Activated T-cell treated with anti-CD3 and anti-CD28 coated beads for 1 hour (primary cell): ENCODE data around the gene SLC25A18.

Source experiments
- DNase-seq: peaks from one replicate; pipeline ENCODE4 v3.0.0-alpha.2; 2020; ENCODE audit warnings: low read depth

Gene SLC25A18

DNA sequence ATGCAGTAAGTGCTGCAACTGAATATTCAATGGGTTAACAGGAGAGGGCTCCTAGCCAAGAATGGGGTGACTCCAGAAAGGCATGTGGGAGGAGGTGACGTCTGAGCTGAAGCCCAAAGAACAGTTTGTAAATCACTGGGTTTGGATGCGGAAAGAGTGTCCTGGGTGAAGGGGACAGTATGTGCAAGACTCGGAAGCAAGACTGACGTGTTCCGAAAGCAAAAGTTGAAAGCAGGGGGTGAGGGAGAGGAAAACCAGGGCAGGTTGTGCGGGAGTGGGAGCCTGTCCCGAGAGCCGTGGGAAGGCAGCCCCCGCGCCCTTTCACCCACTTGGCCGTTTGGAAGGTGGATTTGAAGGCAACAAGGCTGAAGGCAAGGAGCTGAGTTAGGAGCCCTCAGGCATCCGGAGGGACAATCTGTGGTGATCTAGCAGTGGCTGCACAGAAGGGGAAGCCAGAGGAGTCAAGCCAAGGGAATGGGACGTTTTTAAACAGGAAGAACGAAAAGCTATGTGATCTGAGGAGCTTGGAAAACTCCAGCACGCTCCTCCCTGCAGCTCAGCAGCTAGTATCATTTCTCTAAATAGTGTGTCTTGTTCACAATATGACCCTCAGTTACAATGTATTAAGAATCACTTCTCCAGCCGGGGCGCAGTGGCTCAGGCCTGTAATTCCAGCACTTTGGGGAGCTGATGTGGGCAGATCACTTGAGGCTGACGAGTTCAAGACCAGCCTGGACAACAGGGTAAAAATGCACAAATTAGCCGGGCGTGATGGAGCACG is 7.7 kb downstream of the SLC25A18 start:
- no peak for DNase-seq

DNA sequence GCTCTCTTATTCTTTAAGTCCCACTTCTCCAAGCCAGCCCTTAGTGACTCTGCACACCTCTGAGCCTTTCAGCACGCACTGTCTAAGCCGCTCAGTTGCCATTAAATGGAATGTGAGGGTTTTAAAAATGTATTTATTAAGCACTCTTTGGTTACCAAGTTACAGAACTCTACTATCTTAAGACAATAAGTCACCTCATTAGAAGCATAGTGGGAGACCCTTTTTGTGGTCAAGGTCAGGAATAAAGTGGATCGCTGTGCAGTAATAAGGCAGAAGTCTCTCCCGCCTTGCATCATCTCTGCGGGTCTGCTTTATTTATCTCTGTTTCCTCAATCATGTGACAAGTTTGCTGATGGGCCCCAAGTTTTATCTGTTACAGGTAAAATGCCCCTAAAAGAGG is 11.9 kb downstream of the SLC25A18 start:
- no peak for DNase-seq

DNA sequence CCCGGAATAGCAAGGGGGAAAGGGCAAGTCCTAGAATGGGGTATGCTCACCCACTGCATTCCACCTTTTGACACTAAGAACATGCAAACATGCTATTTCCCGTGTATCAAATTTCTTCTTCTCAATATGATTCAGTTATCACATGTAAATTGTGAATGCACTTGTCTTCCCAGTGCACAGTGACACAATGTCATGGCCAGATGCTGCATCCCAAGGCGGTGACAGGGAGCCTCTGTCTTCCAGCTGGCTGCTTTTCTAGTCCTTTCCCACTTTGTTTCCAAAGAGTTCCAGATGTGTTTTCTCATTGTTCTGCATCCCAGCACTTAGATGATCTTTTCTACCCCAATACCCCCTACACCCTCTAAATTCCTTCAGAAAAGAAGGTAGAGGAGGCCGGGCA is 12.4 kb downstream of the SLC25A18 start:
- DNase-seq = no peak

- DNase-seq = no peak
These were observed 13.2 kb downstream of the SLC25A18 start for GRCh38 chr22:17576470-17576869.

DNA sequence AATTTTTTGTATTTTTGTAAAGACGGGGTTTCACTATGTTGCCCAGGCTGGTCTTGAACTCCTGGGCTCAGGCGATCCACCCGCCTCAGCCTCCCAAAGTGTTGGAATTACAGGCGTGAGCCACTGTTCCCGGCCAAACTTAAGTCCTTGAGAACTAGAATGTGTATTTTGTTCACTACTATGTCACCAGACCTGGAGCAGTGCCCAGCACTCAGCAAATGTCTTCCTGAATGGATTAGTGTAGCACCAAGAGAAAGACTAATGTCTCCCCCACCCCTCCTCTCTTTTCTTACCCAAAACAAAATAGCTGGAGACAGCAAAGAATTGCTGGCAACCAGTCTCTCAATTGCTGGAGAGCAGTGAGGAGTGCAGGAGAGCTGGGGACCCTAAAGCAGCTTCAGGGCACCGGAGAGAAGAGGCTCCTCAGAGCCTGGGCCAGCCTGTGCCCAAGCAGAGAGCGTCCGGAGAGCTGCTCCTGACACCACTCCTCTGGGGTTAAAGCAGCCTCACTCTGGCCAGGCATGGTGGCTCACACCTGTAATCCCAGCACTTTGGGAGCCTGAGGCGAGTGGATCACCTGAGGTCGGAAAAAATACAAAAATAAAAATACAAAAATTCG is 14.9 kb downstream of the SLC25A18 start:
- no peak for DNase-seq

- DNase-seq = no peak
These were observed 16.3 kb downstream of the SLC25A18 start for GRCh38 chr22:17579535-17579981.

DNA sequence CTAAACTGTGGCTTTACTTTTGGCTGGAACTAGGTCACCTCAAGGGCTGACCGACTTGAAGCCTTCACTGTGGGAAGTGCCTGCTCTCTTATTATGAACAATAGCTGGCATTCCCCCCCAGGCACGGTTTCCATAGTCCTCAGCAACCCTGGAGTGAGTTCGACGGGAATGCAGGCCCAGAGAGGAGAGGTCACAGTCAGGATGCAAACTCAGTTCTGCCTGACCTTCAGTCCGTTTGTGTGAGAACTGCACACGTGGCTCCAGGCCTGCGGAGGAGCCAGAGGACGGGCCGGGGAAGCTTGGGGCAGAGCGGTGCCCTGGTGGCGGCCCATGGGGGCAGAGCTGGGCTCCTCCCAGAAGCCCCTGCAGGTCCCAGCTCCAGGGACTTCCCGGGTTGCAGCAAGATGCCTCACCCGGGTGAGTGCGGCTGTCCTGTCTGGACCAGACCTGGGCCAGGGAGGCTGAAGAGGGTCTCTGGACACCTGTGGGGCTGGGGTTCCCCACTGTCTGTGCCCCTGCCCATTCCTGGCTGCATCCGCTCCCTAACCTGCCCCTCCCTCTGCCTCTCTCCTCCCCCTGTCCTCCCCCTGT is 17.2 kb downstream of the SLC25A18 start:
- DNase-seq = no peak

DNA sequence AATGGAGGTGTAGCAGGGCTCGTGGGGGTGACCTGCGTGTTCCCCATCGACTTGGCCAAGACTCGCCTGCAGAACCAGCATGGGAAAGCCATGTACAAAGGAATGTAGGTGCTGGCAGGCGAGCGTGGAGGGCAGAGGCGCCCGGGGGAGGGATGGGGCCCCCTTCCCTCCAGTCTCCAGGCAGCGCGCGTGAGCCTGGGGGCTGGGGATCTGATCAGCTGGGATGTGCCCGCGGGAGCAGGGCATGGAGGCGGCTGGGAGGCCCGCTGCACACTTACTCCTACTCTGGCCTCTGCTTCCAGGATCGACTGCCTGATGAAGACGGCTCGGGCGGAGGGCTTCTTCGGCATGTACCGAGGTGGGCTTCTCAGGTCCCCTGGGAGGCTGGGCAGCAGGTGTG is 17.8 kb downstream of the SLC25A18 start:
- DNase-seq = no peak

DNA sequence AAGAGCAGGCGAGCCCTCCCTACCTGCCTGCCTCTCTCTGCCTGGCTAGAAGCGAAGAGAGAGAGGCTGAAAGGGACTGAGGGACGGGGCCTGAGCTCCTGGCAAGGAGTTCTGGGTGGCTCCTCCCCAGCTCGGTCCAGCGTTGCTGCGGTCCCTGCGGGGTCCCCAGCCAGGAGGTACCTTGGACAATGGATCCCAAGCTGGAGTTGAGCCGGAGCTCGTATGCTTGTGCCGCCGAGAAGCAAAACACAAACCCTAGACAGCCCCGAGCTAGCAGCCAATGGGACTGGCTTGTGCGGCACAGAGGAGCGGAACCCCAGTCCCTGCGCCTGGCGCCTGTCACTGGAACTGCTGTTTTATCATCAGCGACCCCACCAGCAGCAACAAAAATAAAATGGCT is 18.3 kb downstream of the SLC25A18 start:
- DNase-seq = no peak

DNA sequence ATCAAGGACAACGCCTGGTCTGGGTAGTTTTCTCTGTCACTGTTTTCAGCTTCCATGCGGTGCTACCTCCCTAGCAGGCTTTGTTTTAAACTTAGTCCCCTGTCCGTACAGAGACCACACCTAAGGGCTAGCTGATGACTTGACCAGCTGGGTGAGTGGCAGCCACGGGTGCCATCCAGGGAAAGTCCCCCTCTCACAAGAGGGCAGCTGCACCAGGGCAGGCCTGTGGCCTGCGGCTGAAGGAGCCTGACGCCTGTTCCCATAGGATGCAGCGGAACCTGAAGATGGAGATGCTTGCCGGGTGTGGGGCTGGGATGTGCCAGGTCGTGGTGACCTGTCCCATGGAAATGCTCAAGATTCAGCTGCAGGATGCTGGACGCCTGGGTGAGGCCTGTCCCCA is 19.9 kb downstream of the SLC25A18 start:
- DNase-seq = no peak

DNA sequence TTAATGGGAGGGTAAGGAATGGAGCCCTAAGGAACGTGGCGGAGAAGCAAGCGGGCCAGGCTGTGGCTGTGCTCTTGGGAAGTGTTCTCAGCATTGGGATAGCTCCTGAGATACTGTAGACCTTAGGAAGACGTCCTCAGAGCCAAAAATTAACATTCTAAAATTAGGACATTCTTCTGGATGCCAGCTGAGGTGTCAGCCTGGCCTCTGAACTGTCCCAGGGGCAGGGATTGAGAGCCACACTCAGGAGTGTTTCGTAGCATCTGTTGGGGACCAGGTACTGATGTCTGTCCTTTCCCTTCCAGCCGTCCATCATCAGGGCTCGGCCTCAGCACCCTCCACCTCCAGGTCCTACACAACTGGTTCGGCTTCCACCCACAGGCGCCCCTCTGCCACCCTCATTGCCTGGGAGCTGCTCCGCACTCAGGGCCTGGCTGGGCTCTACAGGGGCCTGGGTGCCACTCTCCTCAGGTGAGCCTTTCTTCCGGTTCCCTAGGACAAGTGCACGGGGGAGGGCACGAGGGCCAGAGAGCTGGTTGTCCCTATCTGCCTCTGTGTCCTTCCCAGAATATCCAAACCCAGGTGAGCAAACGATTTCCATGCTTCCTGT is 23.6 kb downstream of the SLC25A18 start:
- no peak for DNase-seq

GRCh38 chr22:17587629-17588028 is 24.3 kb downstream of the SLC25A18 start:
- DNase-seq = no peak

DNA sequence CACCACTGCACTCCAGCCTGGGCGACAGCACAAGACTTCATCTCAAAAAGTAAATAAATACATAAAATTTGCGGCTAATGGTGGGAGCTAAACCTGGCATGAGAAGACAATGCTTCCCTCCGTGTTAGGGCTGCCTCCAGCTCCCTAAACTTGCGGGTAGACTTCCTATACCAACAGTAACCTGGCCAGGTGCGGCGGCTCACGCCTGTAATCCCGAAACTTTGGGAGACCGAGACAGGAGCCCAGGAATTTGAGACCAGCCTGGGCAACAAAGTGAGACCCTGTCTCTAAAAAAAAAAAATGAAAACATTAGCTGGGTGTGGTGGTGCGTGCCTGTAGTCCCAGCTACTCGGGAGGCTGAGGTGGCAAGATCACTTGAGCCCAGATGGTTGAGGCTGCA is 25.3 kb downstream of the SLC25A18 start:
- DNase-seq = no peak

- DNase-seq = no peak
These were observed 26.6 kb downstream of the SLC25A18 start for GRCh38 chr22:17589810-17590375.

DNA sequence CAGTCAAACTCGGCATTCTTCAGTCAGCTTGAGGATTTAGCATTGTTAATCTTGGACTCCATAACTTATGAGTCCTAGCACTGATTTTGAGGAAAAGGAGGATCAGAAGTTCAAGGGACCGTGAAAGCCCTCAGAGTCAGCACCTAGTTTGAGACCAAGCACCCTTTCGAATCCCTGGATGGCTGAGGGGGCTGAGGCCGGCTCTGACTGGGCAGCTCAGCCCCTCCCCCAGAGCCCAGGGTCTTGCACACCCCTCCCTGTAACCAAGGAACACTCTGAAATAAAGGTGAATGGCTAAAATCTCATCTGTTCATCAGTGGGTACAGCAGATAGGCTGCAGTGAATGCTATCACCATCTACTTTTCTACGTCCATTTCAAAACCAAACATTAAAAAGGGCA is 27.3 kb downstream of the SLC25A18 start:
- DNase-seq = no peak

DNA sequence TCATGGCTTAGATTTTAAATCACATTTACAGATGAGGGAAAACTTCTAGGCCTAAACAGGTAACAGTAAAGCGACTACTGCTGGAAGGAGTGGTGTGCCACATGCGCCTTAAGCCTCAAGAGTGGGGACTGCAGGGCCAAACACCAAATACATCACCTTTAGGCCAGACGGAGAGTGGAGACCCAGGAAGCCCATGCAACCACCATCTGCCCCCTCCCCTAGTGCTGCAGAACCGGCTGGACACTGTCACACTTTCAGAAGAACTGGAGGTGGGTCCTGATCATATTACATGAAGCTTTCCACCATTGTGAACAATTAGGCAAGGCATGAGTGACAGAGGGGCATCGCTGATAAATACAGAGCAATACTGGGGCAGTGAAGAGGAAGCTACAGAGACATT is 28.9 kb downstream of the SLC25A18 start:
- DNase-seq = no peak

DNA sequence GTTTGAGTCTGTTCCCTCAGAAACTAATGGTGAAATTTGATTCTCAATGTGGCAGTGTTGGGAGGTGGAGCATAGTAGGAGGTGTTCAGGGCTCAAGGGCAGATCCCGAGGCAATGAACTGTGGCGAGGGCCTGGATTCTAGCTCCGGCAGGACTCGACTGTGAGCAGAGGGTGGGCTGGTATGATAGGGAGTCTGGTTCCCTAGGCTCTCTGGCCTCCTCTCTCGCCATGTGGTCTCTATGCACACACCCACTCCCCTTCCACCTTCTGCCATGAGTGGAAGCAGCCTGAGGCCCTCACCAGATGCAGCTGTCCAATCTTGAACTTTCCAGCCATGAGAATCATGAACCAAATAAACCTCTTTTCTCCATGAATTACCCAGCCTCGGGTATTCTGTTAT is 32.9 kb downstream of the SLC25A18 start:
- no peak for DNase-seq

GRCh38 chr22:17597217-17597616 is 33.9 kb downstream of the SLC25A18 start:
- no peak for DNase-seq

GRCh38 chr22:17598318-17598717 is 35.0 kb downstream of the SLC25A18 start:
- no peak for DNase-seq

GRCh38 chr22:17601031-17601430 is 37.7 kb downstream of the SLC25A18 start:
- no peak for DNase-seq

DNA sequence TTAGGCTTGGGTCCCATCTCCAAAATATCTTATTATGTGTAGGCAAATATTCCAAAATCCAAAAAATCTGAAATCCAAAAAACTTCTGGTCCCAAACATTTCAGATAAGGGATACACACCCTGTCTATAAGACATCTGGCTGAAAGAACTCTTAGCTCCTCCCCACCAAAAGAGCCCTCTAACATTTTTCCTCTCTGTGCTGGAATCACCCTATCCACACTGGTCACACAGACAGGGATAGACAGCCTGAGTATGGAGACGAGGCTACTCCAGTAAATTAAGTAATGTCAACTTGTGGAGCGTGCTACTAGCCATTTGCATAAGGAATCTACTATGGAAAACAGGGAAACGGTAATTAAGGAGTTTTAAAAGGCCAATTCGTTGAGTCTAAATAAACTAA is 40.4 kb downstream of the SLC25A18 start:
- DNase-seq = no peak

GRCh38 chr22:17606496-17606895 is 43.2 kb downstream of the SLC25A18 start:
- DNase-seq = no peak
